ENCODE results near the gene DIS3L2. TPM values are rescaled to one million over a fixed set of nuclear protein-coding genes. Genes with fewer than 3 reads are reported as not detected.

Gene DIS3L2
- polyA plus RNA-seq, 1 experiment = 8.2 TPM

- Histone ChIP-seq H3K27me3 (ENCODE audit: control insufficient read depth, insufficient read depth, low read length) (peaks cover 4% of the 10 kb centered on the region), H3K4me3 (ENCODE audit: low read depth, low read length) (no peak overlapping the region), H3K27ac (ENCODE audit: low read depth, low read length) (no peak overlapping the region), H3K9me3 (ENCODE audit: control insufficient read depth, insufficient read depth, low read length) (no peaks in the 10 kb centered on the region)
- POLR2A ChIA-PET = no interaction called here
- TF ChIP-seq, protein P1, sequence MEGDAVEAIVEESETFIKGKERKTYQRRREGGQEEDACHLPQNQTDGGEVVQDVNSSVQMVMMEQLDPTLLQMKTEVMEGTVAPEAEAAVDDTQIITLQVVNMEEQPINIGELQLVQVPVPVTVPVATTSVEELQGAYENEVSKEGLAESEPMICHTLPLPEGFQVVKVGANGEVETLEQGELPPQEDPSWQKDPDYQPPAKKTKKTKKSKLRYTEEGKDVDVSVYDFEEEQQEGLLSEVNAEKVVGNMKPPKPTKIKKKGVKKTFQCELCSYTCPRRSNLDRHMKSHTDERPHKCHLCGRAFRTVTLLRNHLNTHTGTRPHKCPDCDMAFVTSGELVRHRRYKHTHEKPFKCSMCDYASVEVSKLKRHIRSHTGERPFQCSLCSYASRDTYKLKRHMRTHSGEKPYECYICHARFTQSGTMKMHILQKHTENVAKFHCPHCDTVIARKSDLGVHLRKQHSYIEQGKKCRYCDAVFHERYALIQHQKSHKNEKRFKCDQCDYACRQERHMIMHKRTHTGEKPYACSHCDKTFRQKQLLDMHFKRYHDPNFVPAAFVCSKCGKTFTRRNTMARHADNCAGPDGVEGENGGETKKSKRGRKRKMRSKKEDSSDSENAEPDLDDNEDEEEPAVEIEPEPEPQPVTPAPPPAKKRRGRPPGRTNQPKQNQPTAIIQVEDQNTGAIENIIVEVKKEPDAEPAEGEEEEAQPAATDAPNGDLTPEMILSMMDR (IDR thresholded peaks at IDR 0.05; ENCODE audit: low read depth, low read length) = no peak
- CTCF ChIA-PET = interaction anchor here (0.8 to 1.4 kb wide), 2 partner anchors 9 to 64 kb away, joined by 3 to 5 read pairs; no protein-coding TSS in a partner anchor
- no peak for DNase-seq (ENCODE audit: low read depth, low spot score)
These were observed 412.8 kb downstream of the DIS3L2 start for GRCh38 chr2:232374356-232374755.

GRCh38 chr2:232375164-232375563 is 413.7 kb downstream of the DIS3L2 start:
- CTCF ChIA-PET = interaction anchor here (1.1 to 1.4 kb wide), 2 partner anchors 10 to 64 kb away, joined by 3 to 5 read pairs; no protein-coding TSS in a partner anchor
- POLR2A ChIA-PET = no interaction called here
- DNase-seq (ENCODE audit: low read depth, low spot score) = no peak
- Histone ChIP-seq H3K9me3 (ENCODE audit: control insufficient read depth, insufficient read depth, low read length) (no peaks in the 10 kb centered on the region), H3K27ac (ENCODE audit: low read depth, low read length) (no peak overlapping the region), H3K27me3 (ENCODE audit: control insufficient read depth, insufficient read depth, low read length) (peaks cover 4% of the 10 kb centered on the region), H3K4me3 (ENCODE audit: low read depth, low read length) (no peak overlapping the region)
- TF ChIP-seq, protein P1 (IDR thresholded peaks at IDR 0.05; ENCODE audit: low read depth, low read length) = no peak

GRCh38 chr2:232376260-232376659 is 414.7 kb downstream of the DIS3L2 start:
- H3K9me3 ChIP-seq (ENCODE audit: control insufficient read depth, insufficient read depth, low read length) = no peaks in the 10 kb centered on the region
- TF ChIP-seq, protein P1 (IDR thresholded peaks at IDR 0.05; ENCODE audit: low read depth, low read length) = no peak
- H3K4me3 ChIP-seq (ENCODE audit: low read depth, low read length) = no peak overlapping the region
- no peak for DNase-seq (ENCODE audit: low read depth, low spot score)
- CTCF ChIA-PET = no interaction called here
- peaks cover 4% of the 10 kb centered on the region for H3K27me3 ChIP-seq (ENCODE audit: control insufficient read depth, insufficient read depth, low read length)
- POLR2A ChIA-PET = no interaction called here
- no peak overlapping the region for H3K27ac ChIP-seq (ENCODE audit: low read depth, low read length)

DNA sequence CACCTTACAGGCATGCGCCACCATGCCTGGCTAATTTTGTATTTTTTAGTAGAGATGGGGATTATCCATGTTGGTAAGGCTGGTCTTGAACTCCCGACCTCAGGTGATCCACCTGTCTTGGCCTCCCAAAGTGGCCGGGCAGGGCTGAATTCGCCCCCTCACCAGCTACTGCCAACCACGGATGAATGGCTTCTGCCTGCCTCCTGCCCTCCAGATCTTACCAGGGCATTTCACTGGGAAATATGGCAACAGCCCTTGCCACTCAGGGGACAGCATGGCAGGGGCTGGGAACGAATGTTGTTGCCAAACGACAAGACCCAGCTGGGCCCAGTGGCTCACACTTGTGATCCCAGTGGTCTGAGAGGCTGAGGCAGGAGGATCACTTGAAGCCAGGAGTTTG is 415.2 kb downstream of the DIS3L2 start:
- Histone ChIP-seq H3K27ac (ENCODE audit: low read depth, low read length) (no peak overlapping the region), H3K27me3 (ENCODE audit: control insufficient read depth, insufficient read depth, low read length) (peaks cover 6% of the 10 kb centered on the region), H3K4me3 (ENCODE audit: low read depth, low read length) (no peak overlapping the region), H3K9me3 (ENCODE audit: control insufficient read depth, insufficient read depth, low read length) (no peaks in the 10 kb centered on the region)
- ChIA-PET POLR2A (no interaction called here), CTCF (interaction anchor here (0.7 kb wide), 1 partner anchor 523 kb away, joined by 4 read pairs; no protein-coding TSS in a partner anchor)
- no peak for DNase-seq (ENCODE audit: low read depth, low spot score)
- TF ChIP-seq, protein P1 (IDR thresholded peaks at IDR 0.05; ENCODE audit: low read depth, low read length) = no peak

GRCh38 chr2:232377319-232377718 is 415.8 kb downstream of the DIS3L2 start:
- Histone ChIP-seq H3K4me3 (ENCODE audit: low read depth, low read length) (no peak overlapping the region), H3K27me3 (ENCODE audit: control insufficient read depth, insufficient read depth, low read length) (peaks cover 12% of the 10 kb centered on the region), H3K27ac (ENCODE audit: low read depth, low read length) (no peak overlapping the region), H3K9me3 (ENCODE audit: control insufficient read depth, insufficient read depth, low read length) (no peaks in the 10 kb centered on the region; the same call in 1 of the 2 replicates)
- ChIA-PET POLR2A (no interaction called here), CTCF (interaction anchor here (0.7 kb wide), 1 partner anchor 524 kb away, joined by 4 read pairs; no protein-coding TSS in a partner anchor)
- DNase-seq (ENCODE audit: low read depth, low spot score) = no peak
- TF ChIP-seq, protein P1 (IDR thresholded peaks at IDR 0.05; ENCODE audit: low read depth, low read length) = no peak

All from AG04450 (cell line).